ENCODE measurements around the gene TMEM213.

The TMEM213 gene

GRCh38 chr7:138842111-138842510 lies 44.3 kb downstream of the TMEM213 start:
- no peak for DNase-seq (ENCODE audit: low spot score)

- no peak for DNase-seq (ENCODE audit: low spot score)
Measured at GRCh38 chr7:138843632-138844580, 46.1 kb downstream of the TMEM213 start.

GRCh38 chr7:138845711-138846110 lies 47.9 kb downstream of the TMEM213 start:
- DNase-seq (ENCODE audit: low spot score) = no peak

GRCh38 chr7:138848056-138848980 lies 50.5 kb downstream of the TMEM213 start:
- DNase-seq (ENCODE audit: low spot score) = no peak

- no peak for DNase-seq (ENCODE audit: low spot score)
Measured at GRCh38 chr7:138849701-138850100, 51.9 kb downstream of the TMEM213 start.

GRCh38 chr7:138852469-138852868 lies 54.7 kb downstream of the TMEM213 start:
- no peak for DNase-seq (ENCODE audit: low spot score)

- DNase-seq (ENCODE audit: low spot score) = no peak
Measured at GRCh38 chr7:138853448-138853847, 55.7 kb downstream of the TMEM213 start.

GRCh38 chr7:138854115-138854645 lies 56.4 kb downstream of the TMEM213 start:
- no peak for DNase-seq (ENCODE audit: low spot score)

GRCh38 chr7:138857728-138858127 lies 59.9 kb downstream of the TMEM213 start:
- no peak for DNase-seq (ENCODE audit: low spot score)

GRCh38 chr7:138861051-138861450 lies 63.3 kb downstream of the TMEM213 start:
- DNase-seq (ENCODE audit: low spot score) = no peak

- no peak for DNase-seq (ENCODE audit: low spot score)
Measured at GRCh38 chr7:138863931-138864330, 66.1 kb downstream of the TMEM213 start.

- DNase-seq (ENCODE audit: low spot score) = no peak
Measured at GRCh38 chr7:138864667-138865066, 66.9 kb downstream of the TMEM213 start.

GRCh38 chr7:138865843-138866242 lies 68.0 kb downstream of the TMEM213 start:
- DNase-seq (ENCODE audit: low spot score) = peak; percentile 9

GRCh38 chr7:138866353-138866752 lies 68.6 kb downstream of the TMEM213 start:
- DNase-seq (ENCODE audit: low spot score) = no peak

- DNase-seq (ENCODE audit: low spot score) = no peak
Measured at GRCh38 chr7:138867744-138868143, 70.0 kb downstream of the TMEM213 start.

GRCh38 chr7:138868711-138869110 lies 70.9 kb downstream of the TMEM213 start:
- DNase-seq (ENCODE audit: low spot score) = no peak

GRCh38 chr7:138869353-138869752 lies 71.6 kb downstream of the TMEM213 start:
- no peak for DNase-seq (ENCODE audit: low spot score)

- no peak for DNase-seq (ENCODE audit: low spot score)
Measured at GRCh38 chr7:138871065-138871813, 73.4 kb downstream of the TMEM213 start.

GRCh38 chr7:138871814-138872090 lies 74.0 kb downstream of the TMEM213 start:
- no peak for DNase-seq (ENCODE audit: low spot score)

- DNase-seq (ENCODE audit: low spot score) = no peak
Measured at GRCh38 chr7:138872576-138872975, 74.8 kb downstream of the TMEM213 start.

GRCh38 chr7:138873220-138873892 lies 75.6 kb downstream of the TMEM213 start:
- DNase-seq (ENCODE audit: low spot score) = no peak
